ENCODE results near the gene TSR1.

TSR1 gene

GRCh38 chr17:2368359-2368758 lies 32.1 kb upstream of the TSR1 start:
- DNase-seq, result no peak

GRCh38 chr17:2366747-2367494 lies 30.7 kb upstream of the TSR1 start:
- no peak for DNase-seq

GRCh38 chr17:2365132-2365531 lies 28.9 kb upstream of the TSR1 start:
- DNase-seq, result no peak

GRCh38 chr17:2364763-2365116 lies 28.5 kb upstream of the TSR1 start:
- DNase-seq, result no peak

GRCh38 chr17:2363851-2364762 lies 27.9 kb upstream of the TSR1 start:
- no peak for DNase-seq

- no peak for DNase-seq
Measured at GRCh38 chr17:2363318-2363717, 27.1 kb upstream of the TSR1 start.

GRCh38 chr17:2362881-2363280 lies 26.6 kb upstream of the TSR1 start:
- DNase-seq, result no peak

- no peak for DNase-seq
Measured at GRCh38 chr17:2362416-2362815, 26.2 kb upstream of the TSR1 start.

GRCh38 chr17:2362016-2362415 lies 25.8 kb upstream of the TSR1 start:
- DNase-seq, result no peak

GRCh38 chr17:2361010-2361760 lies 24.9 kb upstream of the TSR1 start:
- DNase-seq, result no peak

- DNase-seq, result no peak
Measured at GRCh38 chr17:2357931-2358434, 21.7 kb upstream of the TSR1 start.

- no peak for DNase-seq
Measured at GRCh38 chr17:2357237-2357636, 21.0 kb upstream of the TSR1 start.

GRCh38 chr17:2354311-2354710 lies 18.1 kb upstream of the TSR1 start:
- DNase-seq, result no peak

- no peak for DNase-seq
Measured at GRCh38 chr17:2351269-2351668, 15.0 kb upstream of the TSR1 start.

- no peak for DNase-seq
Measured at GRCh38 chr17:2347805-2348685, 11.8 kb upstream of the TSR1 start.

GRCh38 chr17:2346475-2346874 lies 10.2 kb upstream of the TSR1 start:
- DNase-seq, result no peak

- no peak for DNase-seq
Measured at GRCh38 chr17:2344528-2344927, 8.3 kb upstream of the TSR1 start.

- peak; percentile 71 for DNase-seq
Measured at GRCh38 chr17:2343421-2343820, 7.2 kb upstream of the TSR1 start.

GRCh38 chr17:2338315-2338657 lies 2.0 kb upstream of the TSR1 start:
- no peak for DNase-seq

- peak; percentile 52 for DNase-seq
Measured at GRCh38 chr17:2337544-2338314, 1.5 kb upstream of the TSR1 start.

- DNase-seq, result peak; percentile 76
Measured at GRCh38 chr17:2336852-2337543, 741 bp upstream of the TSR1 start, which contains the start of gene SGSM2. Gene SGSM2 (plus strand): TSS chr17:2337501. CDS start chr17:2337689, 188 bp downstream.

All from activated CD8-positive, alpha-beta memory T cell treated with anti-CD3 and anti-CD28 coated beads, Interleukin-2, amount 50 U/mL, for 4 hours (primary cell).